ENCODE results near the gene PPP2R5C.

Gene PPP2R5C

DNA sequence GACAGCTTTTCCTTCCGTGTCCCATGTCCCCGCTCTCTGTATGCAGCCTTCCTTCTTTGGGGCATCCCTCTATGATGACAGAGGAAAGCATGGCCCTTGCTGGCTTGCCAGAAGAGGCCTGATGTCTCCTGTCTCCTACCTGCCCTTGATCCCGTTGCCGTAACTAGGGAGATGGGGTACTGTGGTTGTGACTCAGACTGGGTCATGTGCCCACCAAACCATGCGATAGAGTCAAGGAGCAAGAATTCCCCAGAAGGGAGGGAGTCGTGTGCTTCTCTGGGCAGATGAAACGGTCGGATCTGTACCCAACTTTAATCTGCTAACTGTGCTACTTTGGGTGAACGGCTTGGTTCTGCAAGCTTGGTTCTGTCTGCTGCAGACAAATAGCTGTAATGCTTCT lies 103.8 kb downstream of the PPP2R5C start:
- no peaks in the 10 kb centered on the region for H3K9me3 ChIP-seq (ENCODE audit: low read length)
- no peak overlapping the region for H3K4me3 ChIP-seq (ENCODE audit: low read depth in 1 of 2, low read length in 2 of 2)
- H3K27ac ChIP-seq (ENCODE audit: low read depth, low read length), result no peak overlapping the region
- H3K27me3 ChIP-seq (ENCODE audit: control insufficient read depth in 1 of 2, insufficient read depth in 2 of 2, low read length in 2 of 2), result no peaks in the 10 kb centered on the region
- H3K4me1 ChIP-seq (ENCODE audit: insufficient read depth, low read length), result peaks cover 6% of the 10 kb centered on the region
- no peak overlapping the region for H3K9ac ChIP-seq (ENCODE audit: low read length)
- H3K36me3 ChIP-seq (ENCODE audit: insufficient read depth, low read length), result peaks cover 7% of the 10 kb centered on the region

DNA sequence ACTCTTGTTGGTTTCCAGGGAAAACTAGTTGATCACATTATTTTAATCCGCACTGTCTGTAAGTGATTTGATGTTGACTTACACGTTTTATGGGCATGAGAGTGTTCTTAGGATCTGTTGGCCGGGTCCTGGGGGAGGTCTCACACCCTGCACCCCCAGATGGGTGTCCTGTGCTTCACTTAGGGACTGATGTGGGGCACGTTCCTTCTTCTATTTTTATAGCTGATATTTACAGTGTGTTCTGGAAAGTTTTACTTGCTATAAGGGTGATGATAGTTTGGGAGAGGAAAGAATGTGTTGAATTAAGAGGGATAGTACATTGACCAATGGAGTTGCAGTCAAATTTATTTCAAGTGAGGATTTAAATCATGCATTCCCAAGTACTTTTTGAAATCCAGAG lies 106.3 kb downstream of the PPP2R5C start:
- H3K27me3 ChIP-seq (ENCODE audit: control insufficient read depth in 1 of 2, insufficient read depth in 2 of 2, low read length in 2 of 2), result no peaks in the 10 kb centered on the region
- H3K9me3 ChIP-seq (ENCODE audit: low read length), result no peaks in the 10 kb centered on the region
- H3K27ac ChIP-seq (ENCODE audit: low read depth, low read length), result no peak overlapping the region
- H3K4me1 ChIP-seq (ENCODE audit: insufficient read depth, low read length), result peaks cover 17% of the 10 kb centered on the region
- H3K36me3 ChIP-seq (ENCODE audit: insufficient read depth, low read length), result no peaks in the 10 kb centered on the region
- no peak overlapping the region for H3K4me3 ChIP-seq (ENCODE audit: low read depth in 1 of 2, low read length in 2 of 2)
- no peak overlapping the region for H3K9ac ChIP-seq (ENCODE audit: low read length)

DNA sequence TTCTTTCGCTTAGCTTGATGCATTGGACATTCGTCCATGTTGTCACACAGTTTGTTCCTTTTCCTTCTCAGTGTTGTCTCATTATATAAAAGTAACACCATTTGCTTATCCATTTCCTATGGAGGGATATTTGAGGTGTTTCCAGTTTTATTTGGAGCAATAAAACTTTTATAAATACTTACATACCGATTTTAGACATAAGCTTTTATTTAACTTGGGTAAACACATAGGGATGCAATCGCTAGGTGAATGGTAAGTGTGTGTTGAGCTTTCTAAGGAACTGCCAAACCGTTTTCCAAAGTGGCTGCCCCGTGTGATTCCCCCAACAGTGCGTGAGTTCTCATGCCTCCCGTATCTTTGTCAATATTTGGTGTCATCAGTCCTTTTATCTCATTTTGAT lies 107.7 kb downstream of the PPP2R5C start:
- no peak overlapping the region for H3K27ac ChIP-seq (ENCODE audit: low read depth, low read length)
- H3K9me3 ChIP-seq (ENCODE audit: low read length), result no peaks in the 10 kb centered on the region
- peaks cover 17% of the 10 kb centered on the region for H3K4me1 ChIP-seq (ENCODE audit: insufficient read depth, low read length)

DNA sequence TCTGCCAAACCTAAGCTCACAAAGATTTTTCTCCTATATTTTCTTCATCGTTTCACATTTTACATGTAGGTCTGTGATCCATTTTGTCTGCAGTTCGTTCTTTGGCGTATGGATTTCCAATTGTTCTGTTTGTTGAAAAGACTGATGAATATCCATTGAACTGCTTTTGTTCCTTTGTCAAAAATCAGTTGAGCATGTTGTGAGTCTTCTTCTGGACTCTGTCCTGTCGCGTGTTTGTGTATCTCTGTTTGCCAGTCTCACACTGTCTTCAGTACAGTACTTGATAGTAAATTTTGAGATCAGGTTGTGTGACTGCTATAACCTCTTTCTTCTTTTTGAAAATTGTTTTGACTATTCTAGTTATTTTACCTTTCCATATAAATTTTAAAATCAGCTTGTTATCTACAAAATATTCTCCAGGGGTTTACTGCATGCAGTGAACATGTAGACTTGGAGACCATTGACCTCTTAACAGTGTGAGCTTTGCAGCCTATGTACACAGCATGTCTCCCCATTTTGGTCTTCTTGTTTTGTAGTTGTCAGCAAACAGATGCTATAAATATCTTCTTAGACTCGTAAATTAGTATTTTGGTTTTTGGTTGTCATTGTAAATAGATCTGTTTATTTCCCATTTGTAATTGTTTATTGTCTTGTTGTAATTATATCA lies 108.9 kb downstream of the PPP2R5C start:
- Histone ChIP-seq H3K9ac (ENCODE audit: low read length) (no peak overlapping the region), H3K36me3 (ENCODE audit: insufficient read depth, low read length) (no peaks in the 10 kb centered on the region), H3K9me3 (ENCODE audit: low read length) (no peaks in the 10 kb centered on the region), H3K4me1 (ENCODE audit: insufficient read depth, low read length) (peaks cover 22% of the 10 kb centered on the region), H3K27me3 (ENCODE audit: control insufficient read depth in 1 of 2, insufficient read depth in 2 of 2, low read length in 2 of 2) (no peaks in the 10 kb centered on the region), H3K4me3 (ENCODE audit: low read depth in 1 of 2, low read length in 2 of 2) (no peak overlapping the region), H3K27ac (ENCODE audit: low read depth, low read length) (no peak overlapping the region)

More for the DNA sequence above, 107.7 kb downstream of the PPP2R5C start:
- Histone ChIP-seq H3K4me3 (ENCODE audit: low read depth in 1 of 2, low read length in 2 of 2) (no peak overlapping the region), H3K36me3 (ENCODE audit: insufficient read depth, low read length) (no peaks in the 10 kb centered on the region), H3K27me3 (ENCODE audit: control insufficient read depth in 1 of 2, insufficient read depth in 2 of 2, low read length in 2 of 2) (no peaks in the 10 kb centered on the region), H3K9ac (ENCODE audit: low read length) (no peak overlapping the region)

GRCh38 chr14:101872346-101872745 lies 110.8 kb downstream of the PPP2R5C start:
- Histone ChIP-seq H3K9me3 (ENCODE audit: low read length) (no peaks in the 10 kb centered on the region), H3K27me3 (ENCODE audit: control insufficient read depth in 1 of 2, insufficient read depth in 2 of 2, low read length in 2 of 2) (no peaks in the 10 kb centered on the region), H3K36me3 (ENCODE audit: insufficient read depth, low read length) (no peaks in the 10 kb centered on the region), H3K4me3 (ENCODE audit: low read depth in 1 of 2, low read length in 2 of 2) (no peak overlapping the region), H3K27ac (ENCODE audit: low read depth, low read length) (no peak overlapping the region), H3K4me1 (ENCODE audit: insufficient read depth, low read length) (peaks cover 41% of the 10 kb centered on the region), H3K9ac (ENCODE audit: low read length) (no peak overlapping the region)

GRCh38 chr14:101873076-101873825 lies 111.7 kb downstream of the PPP2R5C start:
- Histone ChIP-seq H3K27ac (ENCODE audit: low read depth, low read length) (no peak overlapping the region), H3K27me3 (ENCODE audit: control insufficient read depth in 1 of 2, insufficient read depth in 2 of 2, low read length in 2 of 2) (no peaks in the 10 kb centered on the region), H3K4me1 (ENCODE audit: insufficient read depth, low read length) (peaks cover 47% of the 10 kb centered on the region), H3K9ac (ENCODE audit: low read length) (no peak overlapping the region), H3K4me3 (ENCODE audit: low read depth in 1 of 2, low read length in 2 of 2) (no peak overlapping the region), H3K36me3 (ENCODE audit: insufficient read depth, low read length) (no peaks in the 10 kb centered on the region), H3K9me3 (ENCODE audit: low read length) (no peaks in the 10 kb centered on the region)

- Histone ChIP-seq H3K9me3 (ENCODE audit: low read length) (no peaks in the 10 kb centered on the region), H3K4me3 (ENCODE audit: low read depth in 1 of 2, low read length in 2 of 2) (no peak overlapping the region), H3K4me1 (ENCODE audit: insufficient read depth, low read length) (peaks cover 54% of the 10 kb centered on the region), H3K27ac (ENCODE audit: low read depth, low read length) (no peak overlapping the region), H3K27me3 (ENCODE audit: control insufficient read depth in 1 of 2, insufficient read depth in 2 of 2, low read length in 2 of 2) (no peaks in the 10 kb centered on the region), H3K9ac (ENCODE audit: low read length) (no peak overlapping the region), H3K36me3 (ENCODE audit: insufficient read depth, low read length) (no peaks in the 10 kb centered on the region)
Measured at GRCh38 chr14:101873991-101874390, 112.5 kb downstream of the PPP2R5C start.

DNA sequence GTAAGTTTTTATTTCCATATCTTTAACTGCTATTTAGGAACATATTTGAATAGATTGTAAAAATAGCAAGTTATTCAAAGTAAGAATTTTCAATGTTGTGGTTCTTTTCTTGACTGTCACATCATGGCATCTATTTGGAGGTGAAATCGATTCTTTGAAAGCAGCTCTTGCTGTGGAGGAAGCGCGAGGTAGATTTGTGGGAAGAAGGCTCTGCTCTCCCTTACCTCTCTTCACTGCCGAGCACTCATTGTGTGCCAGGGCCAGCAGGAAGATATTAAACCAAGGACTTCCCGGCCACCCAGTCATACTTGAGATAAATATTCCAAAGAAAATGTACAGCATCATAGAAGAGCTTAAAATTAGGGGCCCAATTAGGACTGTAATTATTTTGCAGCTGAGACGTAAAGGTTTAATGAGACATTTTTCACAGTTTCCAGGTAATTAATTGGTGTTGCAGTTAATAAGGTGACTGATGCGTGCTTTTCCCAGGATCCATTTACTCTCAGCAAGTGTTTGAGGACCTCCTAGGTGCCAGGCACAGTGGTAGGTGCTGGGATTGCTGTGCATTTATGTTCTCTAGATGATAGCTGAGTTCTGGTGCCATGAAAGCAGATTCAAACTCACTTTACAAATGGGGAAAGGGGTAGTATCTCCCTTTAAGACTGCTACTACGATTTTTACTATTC lies 113.7 kb downstream of the PPP2R5C start:
- Histone ChIP-seq H3K27ac (ENCODE audit: low read depth, low read length) (no peak overlapping the region), H3K36me3 (ENCODE audit: insufficient read depth, low read length) (no peaks in the 10 kb centered on the region), H3K27me3 (ENCODE audit: control insufficient read depth in 1 of 2, insufficient read depth in 2 of 2, low read length in 2 of 2) (no peaks in the 10 kb centered on the region), H3K4me1 (ENCODE audit: insufficient read depth, low read length) (peaks cover 54% of the 10 kb centered on the region), H3K9me3 (ENCODE audit: low read length) (no peaks in the 10 kb centered on the region), H3K9ac (ENCODE audit: low read length) (no peak overlapping the region), H3K4me3 (ENCODE audit: low read depth in 1 of 2, low read length in 2 of 2) (no peak overlapping the region)

DNA sequence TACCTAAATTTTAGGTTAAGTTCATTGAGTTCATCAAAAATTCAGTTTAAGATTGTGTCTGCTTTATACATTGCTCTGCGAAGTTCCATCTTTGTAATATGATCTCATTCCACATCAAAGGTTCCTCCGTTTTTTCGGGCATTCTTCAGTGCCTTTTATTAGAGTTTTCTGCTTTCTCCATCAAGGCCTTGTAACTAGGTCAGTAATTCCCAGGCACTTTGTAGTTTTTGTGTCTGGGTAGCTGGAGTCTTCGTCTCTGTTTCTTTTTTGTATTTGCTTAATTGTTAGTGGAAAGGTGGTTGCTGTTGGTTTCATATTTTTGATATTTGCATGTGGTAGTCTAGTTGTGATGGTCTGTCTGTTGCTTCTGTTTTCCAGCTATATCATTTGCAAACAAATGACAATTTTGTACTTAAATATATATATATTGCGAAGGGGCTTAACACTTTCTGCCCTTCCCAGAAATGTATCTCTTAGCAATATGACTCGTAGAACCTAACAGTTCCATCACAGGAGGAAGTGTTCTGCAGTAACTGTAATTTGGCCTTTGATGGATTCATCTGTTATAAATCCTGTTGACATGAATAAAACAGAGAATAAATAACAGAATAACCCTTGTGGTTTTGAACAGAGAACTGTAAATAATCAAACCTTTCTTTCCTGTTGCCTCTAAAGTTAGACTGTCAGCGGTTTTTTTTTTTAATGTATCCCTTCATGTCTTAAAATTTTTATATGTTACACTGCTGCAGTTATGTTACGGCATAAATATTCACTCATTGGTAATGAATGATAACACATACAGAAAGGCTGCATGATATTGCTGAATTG lies 114.4 kb downstream of the PPP2R5C start:
- no peaks in the 10 kb centered on the region for H3K36me3 ChIP-seq (ENCODE audit: insufficient read depth, low read length)
- no peaks in the 10 kb centered on the region for H3K27me3 ChIP-seq (ENCODE audit: control insufficient read depth in 1 of 2, insufficient read depth in 2 of 2, low read length in 2 of 2)
- H3K9me3 ChIP-seq (ENCODE audit: low read length), result no peaks in the 10 kb centered on the region
- no peak overlapping the region for H3K4me3 ChIP-seq (ENCODE audit: low read depth in 1 of 2, low read length in 2 of 2)
- H3K4me1 ChIP-seq (ENCODE audit: insufficient read depth, low read length), result peaks cover 49% of the 10 kb centered on the region
- peak overlapping the region; percentile 27 for H3K27ac ChIP-seq (ENCODE audit: low read depth, low read length)
- no peak overlapping the region for H3K9ac ChIP-seq (ENCODE audit: low read length)

DNA sequence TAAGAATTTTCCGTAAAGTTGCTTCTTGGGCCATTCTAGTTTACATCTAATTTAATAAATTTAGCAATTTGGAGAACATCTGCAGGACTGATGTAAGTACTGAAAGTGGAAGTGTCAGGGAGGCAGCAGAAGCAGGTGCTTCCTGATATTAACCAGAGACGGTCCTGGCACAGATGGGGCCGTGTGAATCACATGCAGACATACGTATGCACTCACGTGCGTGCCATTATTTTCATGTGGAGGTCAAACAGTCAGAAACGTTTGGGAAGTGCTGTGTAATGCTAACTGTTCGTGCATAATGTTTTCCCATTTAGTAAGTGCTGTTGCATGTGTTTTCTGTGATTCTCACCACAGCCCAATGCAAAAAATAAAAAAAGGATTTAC lies 115.0 kb downstream of the PPP2R5C start:
- peaks cover 49% of the 10 kb centered on the region for H3K4me1 ChIP-seq (ENCODE audit: insufficient read depth, low read length)
- H3K4me3 ChIP-seq (ENCODE audit: low read depth in 1 of 2, low read length in 2 of 2), result no peak overlapping the region
- no peak overlapping the region for H3K9ac ChIP-seq (ENCODE audit: low read length)
- peak overlapping the region; percentile 27 for H3K27ac ChIP-seq (ENCODE audit: low read depth, low read length)
- no peaks in the 10 kb centered on the region for H3K27me3 ChIP-seq (ENCODE audit: control insufficient read depth in 1 of 2, insufficient read depth in 2 of 2, low read length in 2 of 2)
- no peaks in the 10 kb centered on the region for H3K36me3 ChIP-seq (ENCODE audit: insufficient read depth, low read length)
- H3K9me3 ChIP-seq (ENCODE audit: low read length), result no peaks in the 10 kb centered on the region

- H3K36me3 ChIP-seq (ENCODE audit: insufficient read depth, low read length), result no peaks in the 10 kb centered on the region
- peak overlapping the region; percentile 47 for H3K27ac ChIP-seq (ENCODE audit: low read depth, low read length)
- peaks cover 42% of the 10 kb centered on the region for H3K4me1 ChIP-seq (ENCODE audit: insufficient read depth, low read length)
- no peaks in the 10 kb centered on the region for H3K27me3 ChIP-seq (ENCODE audit: control insufficient read depth in 1 of 2, insufficient read depth in 2 of 2, low read length in 2 of 2)
- no peak overlapping the region for H3K9ac ChIP-seq (ENCODE audit: low read length)
- no peaks in the 10 kb centered on the region for H3K9me3 ChIP-seq (ENCODE audit: low read length)
- no peak overlapping the region for H3K4me3 ChIP-seq (ENCODE audit: low read depth in 1 of 2, low read length in 2 of 2)
Measured at GRCh38 chr14:101877766-101878165, 116.3 kb downstream of the PPP2R5C start.

Data from muscle layer of colon (tissue), 2 donors.